Gastroesophageal sphincter (tissue), 3 donors: ENCODE results near the gene VEPH1.

ENCODE experiments used
- POLR2A ChIP-seq, 2 donors: fragments of 450-650 bp; IDR thresholded peaks; one replicate each; pipeline ENCODE4 v1.6.1; 2017; ENCODE audit warnings: antibody characterized with exemption in 2 of 2, mild to moderate bottlenecking in 2 of 2, moderate library complexity in 1 of 2
- TF ChIP-seq, protein P1 (sequence below), 4 experiments: fragments of 200-600 bp in 2 of 4; fragments of 450-650 bp in 2 of 4; sonication (generic) in 1 of 4; IDR thresholded peaks; one replicate each; pipeline ENCODE4 v1.5.1; 2017 to 2019; ENCODE audit warnings: antibody characterized with exemption in 4 of 4, mild to moderate bottlenecking in 2 of 4, moderate library complexity in 2 of 4

DNA sequence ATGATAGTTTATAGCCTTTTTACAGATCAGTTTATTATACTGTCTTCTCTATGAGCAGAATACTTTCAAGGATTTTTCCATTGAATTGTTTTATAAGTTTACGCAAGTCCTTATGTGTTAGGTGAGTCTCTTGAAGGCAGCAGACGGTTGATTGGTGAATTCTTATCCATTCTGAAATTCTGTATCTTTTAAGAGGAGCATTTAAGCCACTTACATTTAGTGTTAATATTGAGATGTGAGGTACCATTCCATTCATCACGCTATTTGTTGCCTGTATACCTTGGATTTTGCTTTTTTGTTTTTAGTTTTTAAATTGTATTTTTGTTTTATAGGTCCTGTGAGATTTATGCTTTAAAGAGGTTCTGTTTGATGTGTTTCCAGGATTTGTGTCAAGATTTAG lies 32.5 kb upstream of the VEPH1 start:
- TF ChIP-seq, protein P1, sequence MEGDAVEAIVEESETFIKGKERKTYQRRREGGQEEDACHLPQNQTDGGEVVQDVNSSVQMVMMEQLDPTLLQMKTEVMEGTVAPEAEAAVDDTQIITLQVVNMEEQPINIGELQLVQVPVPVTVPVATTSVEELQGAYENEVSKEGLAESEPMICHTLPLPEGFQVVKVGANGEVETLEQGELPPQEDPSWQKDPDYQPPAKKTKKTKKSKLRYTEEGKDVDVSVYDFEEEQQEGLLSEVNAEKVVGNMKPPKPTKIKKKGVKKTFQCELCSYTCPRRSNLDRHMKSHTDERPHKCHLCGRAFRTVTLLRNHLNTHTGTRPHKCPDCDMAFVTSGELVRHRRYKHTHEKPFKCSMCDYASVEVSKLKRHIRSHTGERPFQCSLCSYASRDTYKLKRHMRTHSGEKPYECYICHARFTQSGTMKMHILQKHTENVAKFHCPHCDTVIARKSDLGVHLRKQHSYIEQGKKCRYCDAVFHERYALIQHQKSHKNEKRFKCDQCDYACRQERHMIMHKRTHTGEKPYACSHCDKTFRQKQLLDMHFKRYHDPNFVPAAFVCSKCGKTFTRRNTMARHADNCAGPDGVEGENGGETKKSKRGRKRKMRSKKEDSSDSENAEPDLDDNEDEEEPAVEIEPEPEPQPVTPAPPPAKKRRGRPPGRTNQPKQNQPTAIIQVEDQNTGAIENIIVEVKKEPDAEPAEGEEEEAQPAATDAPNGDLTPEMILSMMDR (IDR thresholded peaks at IDR 0.05) = no peak
- no peak for TF ChIP-seq POLR2A (IDR thresholded peaks at IDR 0.05)
